ENCODE results near the gene INMT.

- TF ChIP-seq CTCF (IDR thresholded peaks at IDR 0.05; ENCODE audit: insufficient read depth, low read length) (no peak), SPI1 (IDR thresholded peaks at IDR 0.05; ENCODE audit: borderline replicate concordance, low read depth) (no peak), POLR2AphosphoS5 (IDR thresholded peaks at IDR 0.05; ENCODE audit: low read depth) (no peak)
Observed at GRCh38 chr7:30705596-30705995, 46.3 kb upstream of the INMT start.

Data from HL-60 (cell line).